Common myeloid progenitor, CD34-positive (primary cell): ENCODE results near the gene FAM53B.

Experiments used
- CTCF ChIA-PET: fragments of 350-600 bp; sonication (Branson Sonifier 250); formaldehyde crosslinking; loops from one replicate; lab custom pipeline; 2021; ENCODE audit warnings: antibody characterized with exemption; lab: Charles Lee
- POLR2A ChIA-PET: fragments of 350-600 bp; sonication (Branson Sonifier 250); formaldehyde crosslinking; loops from one replicate; lab custom pipeline; 2021; ENCODE audit warnings: antibody characterized with exemption; lab: Charles Lee
- DNase-seq, 3 donors: peaks; one replicate each; pipeline versions ENCODE4 v3.0.0 to v3.0.0-alpha.2; 2013
- H3K27ac ChIP-seq, 2 experiments: 1 replicate in 1 of 2; 2 replicates in 1 of 2; pipeline ENCODE4 v1.7.0; 2013; ENCODE audit warnings: inconsistent platforms in 2 of 2, low read length in 2 of 2, mild to moderate bottlenecking in 2 of 2, low read depth in 1 of 2, moderate library complexity in 1 of 2; ENCODE audit not compliant: severe bottlenecking in 2 of 2, insufficient read depth in 1 of 2, poor library complexity in 1 of 2
- H3K27me3 ChIP-seq, 5 experiments: replicated peaks in 2 of 5; 1 replicate in 3 of 5; 2 replicates in 2 of 5; pipeline versions ENCODE4 v1.6.1 to v1.7.0; 2013; ENCODE audit warnings: low read length in 4 of 5, mild to moderate bottlenecking in 2 of 5, moderate library complexity in 2 of 5, inconsistent platforms in 1 of 5; ENCODE audit not compliant: insufficient read depth in 5 of 5, control insufficient read depth in 4 of 5
- H3K36me3 ChIP-seq, 4 experiments: 1 replicate in 2 of 4; 2 replicates in 2 of 4; pipeline versions ENCODE4 v1.6.1 to v1.7.0; 2013; ENCODE audit warnings: low read length in 3 of 4, control low read depth in 1 of 4, mild to moderate bottlenecking in 1 of 4; ENCODE audit not compliant: control insufficient read depth in 4 of 4, insufficient read depth in 4 of 4
- H3K4me1 ChIP-seq, 4 experiments: 1 replicate in 3 of 4; 2 replicates in 1 of 4; pipeline versions ENCODE4 v1.6.1 to v1.7.1; 2013; ENCODE audit warnings: low read length in 3 of 4, mild to moderate bottlenecking in 3 of 4, control low read depth in 1 of 4, inconsistent platforms in 1 of 4, moderate library complexity in 1 of 4; ENCODE audit not compliant: control insufficient read depth in 4 of 4, insufficient read depth in 4 of 4; ENCODE audit errors: control extremely low read depth in 1 of 4
- H3K4me3 ChIP-seq, 7 experiments: 1 replicate in 4 of 7; 2 replicates in 3 of 7; pipeline versions ENCODE4 v1.5.1 to v1.7.0; 2013; ENCODE audit warnings: mild to moderate bottlenecking in 7 of 7, low read length in 6 of 7, moderate library complexity in 6 of 7, inconsistent platforms in 2 of 7, low read depth in 2 of 7, control low read depth in 1 of 7; ENCODE audit not compliant: insufficient read depth in 4 of 7, control insufficient read depth in 1 of 7; ENCODE audit errors: extremely low read depth in 1 of 7
- H3K9me3 ChIP-seq, 5 experiments: 1 replicate in 4 of 5; 2 replicates in 1 of 5; pipeline versions ENCODE4 v1.6.1 to v1.7.1; 2013; ENCODE audit warnings: low read length in 4 of 5, mild to moderate bottlenecking in 2 of 5, inconsistent platforms in 1 of 5, low read depth in 1 of 5, moderate library complexity in 1 of 5; ENCODE audit not compliant: control insufficient read depth in 4 of 5, insufficient read depth in 2 of 5; ENCODE audit errors: control extremely low read depth in 1 of 5
- WGBS: methylation state at CpG from one replicate; pipeline ENCODE4 v1.1.5; 2013; ENCODE audit not compliant: insufficient coverage; 5-methylcytosine and 5-hydroxymethylcytosine counted together

Gene FAM53B

GRCh38 chr10:124728830-124729661 is 15.1 kb downstream of the FAM53B start:
- H3K4me3 ChIP-seq = peak overlapping the region in 1 of 7 experiments; percentile 6
- POLR2A ChIA-PET = interaction anchor here (1.0 to 1.3 kb wide), 2 partner anchors 10 to 32 kb away, joined by 3 to 6 read pairs; no protein-coding TSS in a partner anchor

GRCh38 chr10:124728071-124728829 is 15.9 kb downstream of the FAM53B start:
- no peak overlapping the region for H3K27ac ChIP-seq
- CTCF ChIA-PET = interaction anchor here (1.0 to 8.9 kb wide), 7 partner anchors 10 to 192 kb away, joined by 3 to 78 read pairs (median 3); no protein-coding TSS in a partner anchor
- WGBS = 91% methylated on average over 11 of the region's 14 CpGs
- H3K9me3 ChIP-seq = no peaks in the 10 kb centered on the region
- H3K4me3 ChIP-seq = no peak overlapping the region
- peaks cover 0 to 25% (median 1%) of the 10 kb centered on the region in 4 experiments for H3K36me3 ChIP-seq
- POLR2A ChIA-PET = interaction anchor here (1.3 kb wide), 1 partner anchor 10 kb away, joined by 6 read pairs; no protein-coding TSS in a partner anchor
- no peaks in the 10 kb centered on the region for H3K27me3 ChIP-seq
- DNase-seq = peak in 2 of 3 donors; percentile 82 to 87
- peaks cover 22 to 45% (median 35%) of the 10 kb centered on the region in 4 experiments for H3K4me1 ChIP-seq

More at GRCh38 chr10:124728830-124729661, 15.1 kb downstream of the FAM53B start:
- H3K9me3 ChIP-seq = no peaks in the 10 kb centered on the region
- H3K4me1 ChIP-seq = peaks cover 19 to 41% (median 27%) of the 10 kb centered on the region in 4 experiments
- 67% methylated on average over 4 of the region's 8 CpGs for WGBS
- no peaks in the 10 kb centered on the region for H3K27me3 ChIP-seq
- CTCF ChIA-PET = interaction anchor here (0.8 to 8.9 kb wide), 9 partner anchors 10 to 193 kb away, joined by 3 to 78 read pairs (median 3); no protein-coding TSS in a partner anchor
- peak in 1 of 3 donors; percentile 47 for DNase-seq
- H3K36me3 ChIP-seq = peaks cover 0 to 25% (median 1%) of the 10 kb centered on the region in 4 experiments
- H3K27ac ChIP-seq = no peak overlapping the region

- ChIA-PET POLR2A (interaction anchor here (1.3 kb wide), 1 partner anchor 9 kb away, joined by 6 read pairs; no protein-coding TSS in a partner anchor), CTCF (interaction anchor here (1.2 to 8.9 kb wide), 3 partner anchors 14 to 21 kb away, joined by 3 to 78 read pairs (median 3); no protein-coding TSS in a partner anchor)
- Histone ChIP-seq H3K27ac (no peak overlapping the region), H3K4me1 (peaks cover 28 to 53% (median 43%) of the 10 kb centered on the region in 4 experiments), H3K36me3 (peaks cover 0 to 21% (median 1%) of the 10 kb centered on the region in 4 experiments), H3K9me3 (no peaks in the 10 kb centered on the region), H3K27me3 (no peaks in the 10 kb centered on the region), H3K4me3 (no peak overlapping the region)
- WGBS = 100% methylated on average over 2 of the region's 6 CpGs
- DNase-seq = no peak
These were observed 16.7 kb downstream of the FAM53B start for GRCh38 chr10:124727361-124727960.

- Histone ChIP-seq H3K36me3 (peaks cover 0 to 17% (median 0%) of the 10 kb centered on the region in 4 experiments), H3K27me3 (no peaks in the 10 kb centered on the region), H3K4me3 (no peak overlapping the region), H3K9me3 (no peaks in the 10 kb centered on the region), H3K4me1 (peaks cover 39 to 69% (median 59%) of the 10 kb centered on the region in 4 experiments), H3K27ac (no peak overlapping the region)
- WGBS = 96% methylated on average over 7 of the region's 7 CpGs
- no peak for DNase-seq
- ChIA-PET POLR2A (no interaction called here), CTCF (interaction anchor here (1.0 to 8.9 kb wide), 2 partner anchors 8 to 15 kb away, joined by 3 to 78 read pairs; no protein-coding TSS in a partner anchor)
These were observed 18.4 kb downstream of the FAM53B start for GRCh38 chr10:124725791-124726190.

- DNase-seq = no peak
- Histone ChIP-seq H3K36me3 (peaks cover 0 to 17% (median 0%) of the 10 kb centered on the region in 4 experiments), H3K9me3 (no peaks in the 10 kb centered on the region), H3K4me3 (no peak overlapping the region), H3K4me1 (peaks cover 41 to 75% (median 61%) of the 10 kb centered on the region in 4 experiments), H3K27me3 (no peaks in the 10 kb centered on the region), H3K27ac (no peak overlapping the region)
- POLR2A ChIA-PET = no interaction called here
- CTCF ChIA-PET = interaction anchor here (0.7 to 8.9 kb wide), 6 partner anchors 9 to 190 kb away, joined by 3 to 78 read pairs (median 6); no protein-coding TSS in a partner anchor
- WGBS = 94% methylated on average over 9 of the region's 9 CpGs
These were observed 19.0 kb downstream of the FAM53B start for GRCh38 chr10:124725171-124725631.

- H3K9me3 ChIP-seq = no peaks in the 10 kb centered on the region
- no peak for DNase-seq
- CTCF ChIA-PET = interaction anchor here (0.7 to 8.9 kb wide), 8 partner anchors 9 to 190 kb away, joined by 3 to 78 read pairs (median 5); no protein-coding TSS in a partner anchor
- H3K27me3 ChIP-seq = no peaks in the 10 kb centered on the region
- peak overlapping the region in 1 of 2 experiments; percentile 16 for H3K27ac ChIP-seq
- 96% methylated on average over 15 of the region's 20 CpGs for WGBS
- H3K4me1 ChIP-seq = peaks cover 38 to 75% (median 61%) of the 10 kb centered on the region in 4 experiments
- H3K36me3 ChIP-seq = peaks cover 0 to 17% (median 0%) of the 10 kb centered on the region in 4 experiments
- H3K4me3 ChIP-seq = no peak overlapping the region
- POLR2A ChIA-PET = no interaction called here
These were observed 19.7 kb downstream of the FAM53B start for GRCh38 chr10:124724279-124725027.
